Measurements from ENCODE around the gene UAP1L1. TPM values are rescaled to one million over a fixed set of nuclear protein-coding genes. Genes with fewer than 3 reads are reported as not detected.

UAP1L1 gene
- total and polyA plus RNA-seq, 9 of the 15 experiments (the other 6 are each of a cell fraction or from before 2014, with no cell fraction given): 0.20 to 8.6 (median 3.7) TPM

GRCh38 chr9:137127301-137128157 lies 50.2 kb downstream of the UAP1L1 start (continued):
- TF ChIP-seq CBX3 (IDR thresholded peaks at IDR 0.05; ENCODE audit: borderline replicate concordance in 1 of 2, low read length in 2 of 2) (peak in 1 of 2 experiments; percentile 11; a peak in 1 of 3 replicates), FOXP1 (CRISPR knock-in tag; IDR thresholded peaks at IDR 0.05) (0 out of 2 replicates have a peak, but pooled peaks have one; percentile 33), RBFOX2 (IDR thresholded peaks at IDR 0.05; ENCODE audit: low read depth, low read length) (peak; percentile 32; the same call in 1 of the 2 replicates), DACH1 (IDR thresholded peaks at IDR 0.05; ENCODE audit: partially characterized antibody) (peak; percentile 71), ZNF282 (CRISPR knock-in tag; IDR thresholded peaks at IDR 0.05) (no peak), ZNF384 (IDR thresholded peaks at IDR 0.05; ENCODE audit: low read depth, low read length) (peak; percentile 99), HDAC1 (IDR thresholded peaks at IDR 0.05) (peak in 1 of 2 experiments; percentile 61; a peak in 1 of 4 replicates), MIER1 (IDR thresholded peaks at IDR 0.05; ENCODE audit: low read depth) (peak; percentile 59; the same call in 1 of the 2 replicates), ZNF143 (CRISPR knock-in tag; IDR thresholded peaks at IDR 0.05) (no peak), FOXA1 (IDR thresholded peaks at IDR 0.05; ENCODE audit: borderline replicate concordance) (no peak), ZNF766 (CRISPR knock-in tag; conservative IDR thresholded peaks at IDR 0.05) (no peak), BRD9 (IDR thresholded peaks at IDR 0.05; ENCODE audit: low read depth, partially characterized antibody) (peak; percentile 65), EP400 (IDR thresholded peaks at IDR 0.05) (peak; percentile 37; the same call in 1 of the 2 replicates), ARNT (IDR thresholded peaks at IDR 0.05) (0 out of 4 replicates have a peak, but pooled peaks of 1 of the 2 experiments have one; percentile 71), HNRNPUL1 (IDR thresholded peaks at IDR 0.05; ENCODE audit: low read length) (no peak), GTF3C2 (IDR thresholded peaks at IDR 0.05; ENCODE audit: borderline replicate concordance, extremely low read depth, insufficient read length) (no peak), KLF16 (IDR thresholded peaks at IDR 0.05) (no peak), ZNF212 (CRISPR knock-in tag; IDR thresholded peaks at IDR 0.05) (no peak), RBBP5 (IDR thresholded peaks at IDR 0.05; ENCODE audit: borderline replicate concordance, insufficient read depth, low read length, poor library complexity, severe bottlenecking) (peak; percentile 5), OTX1 (CRISPR knock-in tag; IDR thresholded peaks at IDR 0.05) (no peak), E2F6 (IDR thresholded peaks at IDR 0.05; ENCODE audit: borderline replicate concordance in 1 of 2, extremely low read depth in 1 of 2, insufficient read depth in 1 of 2, insufficient read length in 1 of 2, low read depth in 1 of 2, low read length in 1 of 2, poor library complexity in 1 of 2, severe bottlenecking in 1 of 2) (no peak), NR2C2 (CRISPR knock-in tag; IDR thresholded peaks at IDR 0.05) (no peak), NR2C2 (tag; IDR thresholded peaks at IDR 0.05) (no peak)

All from K562 (cell line).